Measurements from ENCODE around the gene HEPHL1. TPM values are rescaled to one million over a fixed set of nuclear protein-coding genes. Genes with fewer than 3 reads are reported as not detected.

Gene HEPHL1
- total RNA-seq, 3 donors from 2014 or later (not counting 1 experiment from before 2014, with no cell fraction given), result not detected

GRCh38 chr11:94017446-94017845, 3.7 kb upstream of the HEPHL1 start:
- no peaks in the 10 kb centered on the region for H3K27me3 Mint-ChIP-seq (ENCODE audit: low read depth in 2 of 2)
- H3K27ac ChIP-seq (ENCODE audit: low read length), result no peak overlapping the region
- no peaks in the 10 kb centered on the region for H3K27me3 ChIP-seq (ENCODE audit: control insufficient read depth, insufficient read depth, low read length)
- DNase-seq (no peak), ATAC-seq (no peak)
- H3K27ac Mint-ChIP-seq, result no peak overlapping the region
- no peak overlapping the region for H3K4me3 ChIP-seq (ENCODE audit: low read length)
- no peaks in the 10 kb centered on the region for H3K4me1 Mint-ChIP-seq
- intact Hi-C loops (cut with micrococcal nuclease), result no loop called here
- no peak overlapping the region for H3K4me3 Mint-ChIP-seq
- no peaks in the 10 kb centered on the region for H3K36me3 ChIP-seq (ENCODE audit: control insufficient read depth, insufficient read depth, low read length)
- H3K36me3 Mint-ChIP-seq, result no peaks in the 10 kb centered on the region
- no peaks in the 10 kb centered on the region for H3K4me1 ChIP-seq (ENCODE audit: control insufficient read depth, insufficient read depth, low read length)
- H3K9me3 ChIP-seq (ENCODE audit: control insufficient read depth, insufficient read depth, low read length), result no peaks in the 10 kb centered on the region
- no peak for TF ChIP-seq CTCF (IDR thresholded peaks at IDR 0.05)
- H3K9me3 Mint-ChIP-seq, result peaks cover 2 to 6% of the 10 kb centered on the region in 2 donors

GRCh38 chr11:94018721-94019120, 2.4 kb upstream of the HEPHL1 start:
- Mint-ChIP-seq H3K27me3 (ENCODE audit: low read depth in 2 of 2) (no peaks in the 10 kb centered on the region), H3K9me3 (peaks cover 2% of the 10 kb centered on the region in 2 donors), H3K4me1 (no peaks in the 10 kb centered on the region), H3K27ac (no peak overlapping the region), H3K4me3 (no peak overlapping the region), H3K36me3 (no peaks in the 10 kb centered on the region)
- no peak for TF ChIP-seq CTCF (IDR thresholded peaks at IDR 0.05)
- intact Hi-C loops (cut with micrococcal nuclease), result no loop called here
- Histone ChIP-seq H3K27me3 (ENCODE audit: control insufficient read depth, insufficient read depth, low read length) (no peaks in the 10 kb centered on the region), H3K36me3 (ENCODE audit: control insufficient read depth, insufficient read depth, low read length) (no peaks in the 10 kb centered on the region), H3K4me3 (ENCODE audit: low read length) (no peak overlapping the region), H3K9me3 (ENCODE audit: control insufficient read depth, insufficient read depth, low read length) (no peaks in the 10 kb centered on the region), H3K27ac (ENCODE audit: low read length) (no peak overlapping the region), H3K4me1 (ENCODE audit: control insufficient read depth, insufficient read depth, low read length) (no peaks in the 10 kb centered on the region)
- DNase-seq (no peak), ATAC-seq (no peak)
- WGBS (ENCODE audit: insufficient coverage), result 30% methylated on average over 1 of the region's 4 CpGs

- Histone ChIP-seq H3K4me1 (ENCODE audit: control insufficient read depth, insufficient read depth, low read length) (no peaks in the 10 kb centered on the region), H3K36me3 (ENCODE audit: control insufficient read depth, insufficient read depth, low read length) (no peaks in the 10 kb centered on the region), H3K27ac (ENCODE audit: low read length) (no peak overlapping the region), H3K27me3 (ENCODE audit: control insufficient read depth, insufficient read depth, low read length) (no peaks in the 10 kb centered on the region), H3K4me3 (ENCODE audit: low read length) (no peak overlapping the region), H3K9me3 (ENCODE audit: control insufficient read depth, insufficient read depth, low read length) (no peaks in the 10 kb centered on the region)
- intact Hi-C loops (cut with micrococcal nuclease), result no loop called here
- Mint-ChIP-seq H3K4me3 (no peak overlapping the region), H3K27ac (no peak overlapping the region), H3K9me3 (peaks cover 0 to 3% of the 10 kb centered on the region in 2 donors), H3K36me3 (no peaks in the 10 kb centered on the region), H3K4me1 (no peaks in the 10 kb centered on the region), H3K27me3 (ENCODE audit: low read depth in 2 of 2) (peaks cover 0 to 9% of the 10 kb centered on the region in 2 donors)
- ATAC-seq (no peak), DNase-seq (no peak)
- WGBS (ENCODE audit: insufficient coverage), result 54% methylated on average over 2 of the region's 2 CpGs
- TF ChIP-seq CTCF (IDR thresholded peaks at IDR 0.05), result no peak
Measured at GRCh38 chr11:94023856-94024255, 2.7 kb downstream of the HEPHL1 start.

GRCh38 chr11:94024547-94024946, 3.4 kb downstream of the HEPHL1 start:
- H3K4me3 ChIP-seq (ENCODE audit: low read length), result no peak overlapping the region
- Mint-ChIP-seq H3K27me3 (ENCODE audit: low read depth in 2 of 2) (peaks cover 0 to 9% of the 10 kb centered on the region in 2 donors), H3K4me1 (no peaks in the 10 kb centered on the region), H3K36me3 (no peaks in the 10 kb centered on the region), H3K27ac (no peak overlapping the region), H3K4me3 (no peak overlapping the region), H3K9me3 (peaks cover 0 to 3% of the 10 kb centered on the region in 2 donors)
- WGBS (ENCODE audit: insufficient coverage), result 80% methylated on average over 1 of the region's 2 CpGs
- H3K4me1 ChIP-seq (ENCODE audit: control insufficient read depth, insufficient read depth, low read length), result no peaks in the 10 kb centered on the region
- intact Hi-C loops (cut with micrococcal nuclease), result no loop called here
- no peak for DNase-seq
- H3K27ac ChIP-seq (ENCODE audit: low read length), result no peak overlapping the region
- no peak for TF ChIP-seq CTCF (IDR thresholded peaks at IDR 0.05)
- H3K27me3 ChIP-seq (ENCODE audit: control insufficient read depth, insufficient read depth, low read length), result no peaks in the 10 kb centered on the region
- H3K9me3 ChIP-seq (ENCODE audit: control insufficient read depth, insufficient read depth, low read length), result no peaks in the 10 kb centered on the region
- ATAC-seq, result no peak
- no peaks in the 10 kb centered on the region for H3K36me3 ChIP-seq (ENCODE audit: control insufficient read depth, insufficient read depth, low read length)
